ENCODE results near the gene ACP2. TPM values are rescaled to one million over a fixed set of nuclear protein-coding genes. Genes with fewer than 3 reads are reported as not detected.
A peak's percentile ranks its signal among the peaks of the same experiment; 100 is the strongest.

The ACP2 gene
- 4.2 TPM for polyA plus RNA-seq

DNA sequence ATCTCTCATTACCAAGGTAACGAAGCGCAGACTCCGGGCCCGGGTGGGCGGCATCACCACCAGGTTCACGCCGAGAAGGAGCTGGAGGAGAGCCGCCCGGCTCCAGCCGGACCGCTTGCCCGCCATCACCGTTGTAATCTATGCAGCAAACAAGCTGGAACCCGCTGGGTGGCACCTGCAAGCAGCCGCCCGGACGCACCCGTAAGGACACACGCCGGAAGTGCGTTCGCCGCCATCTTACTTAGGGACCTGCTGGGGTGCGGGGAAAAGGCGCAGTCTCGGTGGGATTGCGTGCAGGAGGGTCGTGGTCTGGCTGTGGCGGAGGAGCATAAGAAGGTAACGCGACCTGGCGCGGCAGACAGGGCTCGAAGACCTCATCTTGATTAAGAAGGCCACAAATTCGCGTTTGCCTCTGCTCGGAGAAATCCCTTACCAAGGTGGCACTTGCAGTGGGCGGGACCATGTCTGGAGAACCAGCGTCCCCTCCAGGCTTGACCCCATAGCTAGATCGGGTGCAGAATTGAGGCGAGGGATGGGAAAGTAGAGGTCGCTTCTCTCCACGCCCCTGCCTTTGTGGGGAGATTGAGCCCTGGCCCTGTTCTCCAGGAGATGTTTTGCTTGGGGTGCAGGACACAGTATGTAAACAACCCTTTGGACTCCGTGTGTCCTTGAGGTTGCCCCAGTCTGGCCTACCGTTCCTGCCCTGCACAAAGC, at the start of gene ACP2:
Gene ACP2 (minus strand): TSS at position 151 of the 714 bp plus-strand sequence. CDS start 25 bp downstream, at position 126.
- no peaks in the 10 kb centered on the region for H3K27me3 Mint-ChIP-seq
- H3K27ac Mint-ChIP-seq = peak within 1 kb of the TSS; percentile 74 to 99 (median 98)
- H3K4me3 Mint-ChIP-seq = peak within 1 kb of the TSS; percentile 95 to 100 (median 100)
- no peaks in the 10 kb centered on the region for H3K9me3 Mint-ChIP-seq
- no peaks in the 10 kb centered on the region for H3K36me3 Mint-ChIP-seq
- H3K4me1 Mint-ChIP-seq = peaks cover 7 to 20% (median 15%) of the 10 kb centered on the region in 3 donors

DNA sequence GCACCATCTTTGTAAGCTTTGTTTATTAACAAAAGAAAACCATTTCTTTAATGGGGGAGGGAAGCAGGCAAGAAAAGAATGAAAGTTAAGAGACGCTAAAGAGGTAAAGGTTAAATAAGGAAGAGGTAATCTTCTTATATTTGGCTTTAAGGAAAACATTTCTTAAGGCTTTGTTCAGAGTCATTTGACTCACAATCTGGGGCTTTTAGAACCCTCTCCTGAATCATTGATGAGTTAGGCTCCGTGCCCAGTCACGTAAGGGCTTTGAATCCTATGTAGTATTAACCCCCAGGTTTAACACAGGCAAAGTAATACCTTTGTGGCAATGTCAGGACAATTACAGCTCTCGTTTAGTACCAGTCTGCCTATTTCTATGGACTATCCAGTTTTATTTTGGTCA, 47.4 kb upstream of the ACP2 start:
- Mint-ChIP-seq H3K4me3 (no peak overlapping the region), H3K9me3 (no peaks in the 10 kb centered on the region), H3K36me3 (peaks cover 17% of the 10 kb centered on the region), H3K4me1 (no peaks in the 10 kb centered on the region), H3K27me3 (no peaks in the 10 kb centered on the region), H3K27ac (no peak overlapping the region)

- H3K9me3 Mint-ChIP-seq = no peaks in the 10 kb centered on the region
- no peaks in the 10 kb centered on the region for H3K4me1 Mint-ChIP-seq
- H3K4me3 Mint-ChIP-seq = no peak overlapping the region
- H3K36me3 Mint-ChIP-seq = peaks cover 14% of the 10 kb centered on the region
- peak overlapping the region in 1 of 3 donors; percentile 27 for H3K27ac Mint-ChIP-seq
- no peaks in the 10 kb centered on the region for H3K27me3 Mint-ChIP-seq
These were observed 46.8 kb upstream of the ACP2 start for GRCh38 chr11:47295385-47295784.

GRCh38 chr11:47289856-47290255, 41.2 kb upstream of the ACP2 start:
- H3K4me3 Mint-ChIP-seq = no peak overlapping the region

DNA sequence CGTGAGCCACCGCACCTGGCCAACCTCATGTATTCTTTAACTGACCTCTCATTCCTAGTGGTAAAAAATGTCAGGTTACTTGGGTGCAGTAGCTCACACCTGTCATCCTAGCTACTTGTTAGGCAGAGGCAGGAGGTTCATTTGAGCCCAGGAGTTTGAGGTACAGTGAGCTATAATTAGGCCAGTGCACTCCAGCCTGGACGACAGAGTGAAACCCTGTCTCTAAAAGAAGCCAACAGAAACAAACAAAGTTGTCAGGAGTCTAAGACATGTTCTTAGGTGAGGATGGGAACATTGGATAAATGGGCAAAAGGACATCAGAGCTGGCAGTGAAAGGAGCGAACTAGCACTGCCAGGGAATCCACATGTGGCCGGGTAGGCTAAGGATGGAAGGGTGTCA, 39.5 kb upstream of the ACP2 start:
- Mint-ChIP-seq H3K36me3 (peaks cover 8% of the 10 kb centered on the region), H3K9me3 (no peaks in the 10 kb centered on the region), H3K4me3 (no peak overlapping the region), H3K27me3 (no peaks in the 10 kb centered on the region), H3K27ac (peak overlapping the region in 1 of 3 donors; percentile 39), H3K4me1 (no peaks in the 10 kb centered on the region)

More at GRCh38 chr11:47289856-47290255, 41.2 kb upstream of the ACP2 start:
- Mint-ChIP-seq H3K4me1 (no peaks in the 10 kb centered on the region), H3K36me3 (peaks cover 3% of the 10 kb centered on the region), H3K27me3 (no peaks in the 10 kb centered on the region), H3K9me3 (no peaks in the 10 kb centered on the region), H3K27ac (no peak overlapping the region)

DNA sequence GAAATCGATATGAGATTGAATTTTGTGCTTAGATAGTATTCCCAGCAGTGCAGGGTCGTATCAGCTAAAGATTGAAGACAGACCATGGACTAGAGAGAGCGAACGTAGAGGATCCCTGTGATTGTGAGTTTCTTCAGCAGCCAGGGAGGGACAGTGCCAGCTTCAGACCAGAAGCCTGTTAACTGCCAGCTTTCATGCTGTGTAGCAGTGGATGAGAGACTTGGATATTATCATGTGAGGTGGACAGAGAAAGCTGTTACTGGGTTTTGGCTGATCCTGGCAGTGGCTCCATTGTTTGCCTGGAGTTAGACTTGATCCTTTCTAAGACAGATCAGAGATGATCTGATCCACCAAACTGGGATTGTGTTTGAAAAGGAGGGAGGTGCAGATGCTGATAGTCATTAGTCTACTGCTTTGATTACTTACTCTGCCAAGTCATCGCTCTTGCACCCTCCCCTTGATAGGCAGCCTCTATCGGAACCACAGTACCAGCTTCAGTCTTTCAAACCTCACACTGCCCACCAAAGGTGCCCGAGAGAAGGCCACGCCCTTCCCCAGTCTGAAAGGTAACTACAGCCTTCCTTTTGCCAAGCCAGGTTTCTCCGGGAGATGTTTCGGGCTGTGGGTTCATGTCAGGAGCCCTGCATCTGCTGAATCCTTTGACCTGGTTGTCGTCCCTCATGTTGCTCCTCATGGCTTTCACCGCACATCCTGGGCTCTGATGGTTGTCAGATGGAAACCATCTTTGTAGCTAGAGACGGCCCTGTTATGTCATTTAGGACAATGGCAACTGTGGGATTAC, 37.6 kb upstream of the ACP2 start:
- no peaks in the 10 kb centered on the region for H3K4me1 Mint-ChIP-seq
- H3K27ac Mint-ChIP-seq = no peak overlapping the region
- no peaks in the 10 kb centered on the region for H3K9me3 Mint-ChIP-seq
- H3K4me3 Mint-ChIP-seq = no peak overlapping the region
- H3K27me3 Mint-ChIP-seq = no peaks in the 10 kb centered on the region
- peaks cover 6% of the 10 kb centered on the region for H3K36me3 Mint-ChIP-seq

DNA sequence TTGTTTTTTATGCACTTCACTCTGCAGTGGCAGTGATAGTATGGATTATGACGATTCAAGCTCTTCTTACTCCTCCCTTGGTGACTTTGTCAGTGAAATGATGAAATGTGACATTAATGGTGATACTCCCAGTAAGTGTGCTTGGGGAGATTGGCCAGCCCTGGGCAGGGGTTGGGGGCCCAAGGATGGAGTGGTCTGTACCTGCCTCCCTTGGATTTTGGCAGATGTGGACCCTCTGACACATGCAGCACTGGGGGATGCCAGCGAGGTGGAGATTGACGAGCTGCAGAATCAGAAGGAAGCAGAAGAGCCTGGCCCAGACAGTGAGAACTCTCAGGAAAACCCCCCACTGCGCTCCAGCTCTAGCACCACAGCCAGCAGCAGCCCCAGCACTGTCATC, 35.5 kb upstream of the ACP2 start:
- peak overlapping the region in 1 of 3 donors; percentile 68 for H3K27ac Mint-ChIP-seq
- H3K36me3 Mint-ChIP-seq = peaks cover 8% of the 10 kb centered on the region
- H3K9me3 Mint-ChIP-seq = no peaks in the 10 kb centered on the region

GRCh38 chr11:47282462-47282861, 33.8 kb upstream of the ACP2 start:
- no peaks in the 10 kb centered on the region for H3K27me3 Mint-ChIP-seq
- no peaks in the 10 kb centered on the region for H3K4me1 Mint-ChIP-seq
- H3K9me3 Mint-ChIP-seq = no peaks in the 10 kb centered on the region
- H3K36me3 Mint-ChIP-seq = peaks cover 7% of the 10 kb centered on the region
- no peak overlapping the region for H3K27ac Mint-ChIP-seq
- no peak overlapping the region for H3K4me3 Mint-ChIP-seq

More for the DNA sequence above, 35.5 kb upstream of the ACP2 start:
- H3K27me3 Mint-ChIP-seq = no peaks in the 10 kb centered on the region
- no peak overlapping the region for H3K4me3 Mint-ChIP-seq
- H3K4me1 Mint-ChIP-seq = no peaks in the 10 kb centered on the region

- H3K9me3 Mint-ChIP-seq = no peaks in the 10 kb centered on the region
- no peaks in the 10 kb centered on the region for H3K27me3 Mint-ChIP-seq
- H3K4me1 Mint-ChIP-seq = peaks cover 0 to 2% (median 1%) of the 10 kb centered on the region in 3 donors
- H3K4me3 Mint-ChIP-seq = no peak overlapping the region
- H3K27ac Mint-ChIP-seq = no peak overlapping the region
- peaks cover 8% of the 10 kb centered on the region for H3K36me3 Mint-ChIP-seq
These were observed 32.2 kb upstream of the ACP2 start for GRCh38 chr11:47280860-47281259.

- Mint-ChIP-seq H3K9me3 (no peaks in the 10 kb centered on the region), H3K27me3 (no peaks in the 10 kb centered on the region), H3K4me1 (peaks cover 0 to 2% (median 1%) of the 10 kb centered on the region in 3 donors), H3K36me3 (peaks cover 8% of the 10 kb centered on the region), H3K4me3 (no peak overlapping the region), H3K27ac (peak overlapping the region in 1 of 3 donors; percentile 32)
These were observed 31.5 kb upstream of the ACP2 start for GRCh38 chr11:47280099-47280498.

DNA sequence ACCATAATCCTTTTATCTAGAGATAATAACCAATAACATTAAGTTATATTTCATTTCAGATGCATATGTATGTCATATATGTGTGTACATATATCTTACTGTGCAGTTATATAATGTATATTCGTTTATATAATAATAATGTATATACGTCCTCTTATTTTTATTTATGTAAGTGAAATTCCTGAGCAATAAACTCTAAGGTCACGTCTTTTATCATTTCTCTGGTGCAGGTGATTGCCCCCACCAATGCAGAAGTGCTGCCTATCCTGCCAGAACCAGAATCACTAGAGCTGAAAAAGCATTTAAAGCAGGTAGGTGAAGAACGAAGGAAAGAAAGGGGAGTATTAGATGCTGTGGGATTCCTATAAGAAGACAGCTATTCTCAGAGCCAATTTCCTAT, 30.2 kb upstream of the ACP2 start:
- Mint-ChIP-seq H3K27ac (no peak overlapping the region), H3K9me3 (no peaks in the 10 kb centered on the region), H3K4me1 (peaks cover 4 to 7% (median 6%) of the 10 kb centered on the region in 3 donors), H3K36me3 (peaks cover 3% of the 10 kb centered on the region), H3K27me3 (no peaks in the 10 kb centered on the region), H3K4me3 (no peak overlapping the region)

- Mint-ChIP-seq H3K4me3 (no peak overlapping the region), H3K36me3 (peaks cover 3% of the 10 kb centered on the region), H3K9me3 (no peaks in the 10 kb centered on the region), H3K27me3 (no peaks in the 10 kb centered on the region), H3K27ac (peak overlapping the region in 1 of 3 donors; percentile 46), H3K4me1 (peaks cover 5 to 9% (median 7%) of the 10 kb centered on the region in 3 donors)
These were observed 29.4 kb upstream of the ACP2 start for GRCh38 chr11:47278058-47278457.

DNA sequence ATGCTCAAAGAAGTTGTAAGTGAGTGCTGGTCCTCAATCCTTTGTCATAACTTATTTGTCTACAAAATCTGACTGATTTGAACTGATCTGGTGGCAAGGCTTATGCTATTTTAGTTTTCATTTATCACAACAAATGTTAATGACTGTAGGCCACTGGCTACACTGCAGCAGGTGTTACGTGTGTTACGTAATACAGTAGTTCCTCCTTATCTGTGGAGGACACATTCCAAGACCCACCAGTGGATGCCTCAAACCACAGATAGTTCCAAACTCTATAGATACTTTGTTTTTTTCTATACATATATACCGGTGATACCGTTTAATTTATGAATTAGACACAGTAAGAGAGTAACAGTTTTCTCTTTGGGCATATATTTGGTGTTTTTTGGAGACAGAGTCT, 28.3 kb upstream of the ACP2 start:
- Mint-ChIP-seq H3K4me1 (peaks cover 16 to 20% (median 18%) of the 10 kb centered on the region in 3 donors), H3K4me3 (no peak overlapping the region), H3K36me3 (peaks cover 3% of the 10 kb centered on the region), H3K27ac (no peak overlapping the region), H3K27me3 (no peaks in the 10 kb centered on the region), H3K9me3 (no peaks in the 10 kb centered on the region)

GRCh38 chr11:47274495-47275235, 26.1 kb upstream of the ACP2 start:
- Mint-ChIP-seq H3K27me3 (no peaks in the 10 kb centered on the region), H3K9me3 (no peaks in the 10 kb centered on the region), H3K27ac (no peak overlapping the region), H3K4me1 (peaks cover 27 to 33% (median 28%) of the 10 kb centered on the region in 3 donors), H3K4me3 (peak overlapping the region in 1 of 4 donors; percentile 60), H3K36me3 (peaks cover 1% of the 10 kb centered on the region)

DNA sequence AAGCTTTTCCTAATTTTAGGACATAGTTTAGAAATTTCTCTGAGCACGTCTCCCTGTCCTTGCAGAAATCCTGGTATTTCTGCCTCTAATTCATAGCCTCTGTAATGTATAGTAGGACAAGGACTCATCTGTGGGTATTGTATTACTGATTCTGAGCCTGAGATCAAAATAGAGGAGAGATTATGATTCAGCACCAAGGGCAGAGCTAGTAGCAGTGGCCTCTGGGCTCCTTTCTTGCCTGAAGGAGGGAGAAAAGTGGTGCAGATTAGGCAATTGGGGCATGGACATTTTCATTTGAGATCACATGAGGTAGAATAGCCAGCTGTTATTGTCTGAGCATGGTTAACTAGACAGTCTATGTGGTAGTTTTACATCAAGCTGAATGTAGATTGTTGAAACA, 24.1 kb upstream of the ACP2 start:
- Mint-ChIP-seq H3K27ac (peak overlapping the region in 2 of 3 donors; percentile 55 to 82), H3K9me3 (no peaks in the 10 kb centered on the region), H3K4me1 (peaks cover 35 to 42% (median 38%) of the 10 kb centered on the region in 3 donors), H3K4me3 (peak overlapping the region in 3 of 4 donors; percentile 87 to 95 (median 90)), H3K36me3 (peaks cover 1% of the 10 kb centered on the region), H3K27me3 (no peaks in the 10 kb centered on the region)
